Muscle layer of duodenum (tissue), 2 donors: ENCODE results near the gene TAF1C.

Experiments
- H3K27ac ChIP-seq: one replicate; pipeline ENCODE4 v1.7.0; 2013; ENCODE audit warnings: mild to moderate bottlenecking, low read length
- H3K27me3 ChIP-seq: one replicate; pipeline ENCODE4 v1.7.0; 2013; ENCODE audit warnings: low read depth, mild to moderate bottlenecking, control low read depth, low read length
- H3K36me3 ChIP-seq, 2 donors: one replicate each; pipeline ENCODE4 v1.7.0; 2013; ENCODE audit warnings: low read length in 2 of 2, control low read depth in 1 of 2, mild to moderate bottlenecking in 1 of 2; ENCODE audit not compliant: insufficient read depth in 2 of 2, control insufficient read depth in 1 of 2
- H3K4me1 ChIP-seq, 2 donors: one replicate each; pipeline ENCODE4 v1.7.0; 2013; ENCODE audit warnings: low read length in 2 of 2, mild to moderate bottlenecking in 2 of 2, control low read depth in 1 of 2, moderate library complexity in 1 of 2; ENCODE audit not compliant: insufficient read depth in 2 of 2, control insufficient read depth in 1 of 2
- H3K4me3 ChIP-seq, 2 donors: one replicate each; pipeline ENCODE4 v1.7.0; 2013; ENCODE audit warnings: low read length in 2 of 2, low read depth in 1 of 2, mild to moderate bottlenecking in 1 of 2
- H3K9me3 ChIP-seq, 2 donors: one replicate each; pipeline ENCODE4 v1.7.0; 2013; ENCODE audit warnings: low read length in 2 of 2, control low read depth in 1 of 2, mild to moderate bottlenecking in 1 of 2; ENCODE audit not compliant: control insufficient read depth in 1 of 2
- donor health status: healthy.

TAF1C gene

DNA sequence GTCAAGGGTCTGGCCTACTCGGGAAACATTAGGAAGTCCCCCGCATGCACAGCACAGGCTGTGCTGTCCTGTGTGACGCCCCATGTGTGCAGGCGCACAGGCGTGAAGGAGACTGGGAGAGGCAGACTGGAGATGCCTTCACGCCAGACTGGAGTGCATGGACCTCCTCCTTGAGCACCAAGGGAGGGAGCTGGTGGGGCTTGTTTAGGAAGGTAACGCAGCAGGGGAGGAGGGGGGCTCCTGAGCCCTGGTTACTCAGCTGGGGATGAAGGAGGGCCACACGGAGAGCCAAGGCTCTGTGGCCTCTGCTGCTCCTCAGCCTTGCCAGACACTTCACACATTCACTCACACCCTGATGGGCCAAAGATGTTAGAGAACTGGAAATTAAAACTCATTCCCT, 49.6 kb downstream of the TAF1C start:
- Histone ChIP-seq H3K4me3 (no peak overlapping the region), H3K9me3 (no peaks in the 10 kb centered on the region), H3K36me3 (no peaks in the 10 kb centered on the region), H3K4me1 (no peaks in the 10 kb centered on the region), H3K27me3 (no peaks in the 10 kb centered on the region), H3K27ac (no peak overlapping the region)

DNA sequence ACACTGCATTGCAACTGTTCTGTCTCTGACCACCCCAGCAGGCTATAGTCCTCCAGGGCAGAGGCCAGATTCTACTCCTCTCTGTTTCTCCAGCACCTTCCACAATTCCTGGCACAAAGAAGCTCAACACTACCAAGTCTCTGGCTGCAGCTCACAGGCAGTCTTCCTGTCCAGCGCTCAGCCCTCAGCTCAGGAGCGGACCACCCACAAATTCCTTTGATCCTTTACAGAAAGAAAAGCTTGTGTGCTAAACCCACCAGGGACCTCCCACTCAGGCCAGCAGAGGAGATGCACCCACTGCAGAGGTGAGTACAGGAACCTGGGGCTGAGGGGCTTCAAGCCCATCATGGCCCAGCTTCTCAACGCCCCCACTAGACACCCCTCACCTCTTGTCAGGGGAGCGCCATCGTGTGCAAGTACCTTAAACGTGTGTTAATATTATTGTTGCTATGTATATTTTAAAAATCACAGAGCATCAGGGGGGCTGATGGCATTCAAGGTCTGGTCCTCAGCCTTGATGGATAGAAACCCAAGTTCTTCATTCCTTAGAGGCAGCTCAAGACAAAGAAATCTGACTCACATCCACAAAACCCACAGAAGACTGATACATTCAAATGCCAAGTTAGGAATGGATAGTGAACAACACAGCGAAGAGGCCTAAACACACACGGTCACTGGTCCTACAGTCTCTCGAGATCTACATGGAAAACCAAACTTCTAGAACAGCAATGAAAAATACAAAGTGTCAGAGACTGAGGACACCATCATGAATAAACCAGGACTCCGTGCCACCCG, 50.3 kb downstream of the TAF1C start:
- H3K27ac ChIP-seq: no peak overlapping the region
- H3K4me3 ChIP-seq: no peak overlapping the region
- no peaks in the 10 kb centered on the region for H3K27me3 ChIP-seq
- no peaks in the 10 kb centered on the region for H3K4me1 ChIP-seq
- no peaks in the 10 kb centered on the region for H3K36me3 ChIP-seq
- H3K9me3 ChIP-seq: no peaks in the 10 kb centered on the region

DNA sequence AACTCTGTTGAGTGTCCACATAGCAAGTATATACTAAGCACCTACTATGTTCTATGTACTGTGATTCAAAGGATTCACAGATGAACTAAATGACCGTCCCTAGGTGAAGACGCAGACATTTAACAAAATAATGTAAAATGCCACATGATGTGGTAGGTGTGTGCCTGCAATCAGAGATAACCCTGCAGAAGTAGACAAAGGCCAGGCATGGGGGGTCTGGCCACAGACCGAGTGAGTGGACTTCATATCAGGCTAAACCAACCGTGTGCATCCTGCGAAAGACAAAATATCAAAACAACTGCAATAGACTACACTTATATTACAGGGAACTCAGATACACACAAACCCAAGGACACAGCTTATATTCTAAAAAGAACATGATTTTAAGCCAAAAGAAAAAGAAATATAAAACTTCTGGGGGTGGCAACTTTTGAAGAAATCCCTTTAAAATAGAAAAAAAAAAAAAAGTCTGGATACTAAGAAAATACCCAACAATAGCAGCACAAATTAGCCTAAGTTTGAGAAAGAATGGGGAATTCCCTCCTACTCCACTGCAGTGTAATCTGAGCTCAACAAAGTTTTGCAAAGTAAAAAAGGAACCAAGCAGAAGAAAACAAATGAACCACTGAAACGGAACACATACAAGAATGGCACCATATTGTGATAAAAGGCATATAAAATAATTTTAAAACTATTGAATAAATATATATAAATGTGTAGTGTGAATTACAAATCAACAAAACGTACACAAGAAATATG, 54.2 kb downstream of the TAF1C start:
- Histone ChIP-seq H3K27me3 (no peaks in the 10 kb centered on the region), H3K9me3 (no peaks in the 10 kb centered on the region), H3K36me3 (peaks cover 11 to 23% of the 10 kb centered on the region in 2 donors), H3K4me1 (no peaks in the 10 kb centered on the region), H3K4me3 (no peak overlapping the region), H3K27ac (no peak overlapping the region)

DNA sequence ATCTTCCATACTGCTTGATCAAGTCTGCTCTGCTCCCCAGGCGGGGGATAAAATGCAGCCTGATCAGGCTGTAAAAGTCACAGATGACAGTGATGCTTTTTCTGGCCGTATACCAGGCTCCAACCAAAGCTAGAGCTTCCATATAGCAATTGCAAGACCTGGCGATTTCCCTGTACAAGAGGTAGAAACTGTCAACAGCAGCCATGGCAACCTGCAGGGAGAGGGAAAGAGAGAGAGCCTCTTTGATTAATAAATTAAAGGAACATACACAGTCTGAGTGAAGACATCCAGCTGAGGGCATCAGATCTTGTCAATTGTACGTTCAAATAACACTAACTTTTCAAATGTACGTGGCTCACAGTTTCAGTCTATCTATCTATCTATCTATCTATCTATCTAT, 55.7 kb downstream of the TAF1C start:
- Histone ChIP-seq H3K36me3 (peaks cover 14 to 30% of the 10 kb centered on the region in 2 donors), H3K4me1 (no peaks in the 10 kb centered on the region), H3K4me3 (no peak overlapping the region), H3K27me3 (no peaks in the 10 kb centered on the region), H3K9me3 (no peaks in the 10 kb centered on the region), H3K27ac (no peak overlapping the region)
